SK-N-SH treated with all-trans-retinoic acid at 6 μM for 48 hours (cell line): Measurements from ENCODE around the gene SCNN1B.

Experiments used
- ATAC-seq: fragments of 200-7000 bp; cut with Tn5 transposase; 3 replicates; pipeline ENCODE4 v1.9.1; 2020; ENCODE audit warnings: mild to moderate bottlenecking, moderate library complexity
- CSDC2 ChIP-seq: fragments of 250-450 bp; sonication (Bioruptor Pico); IDR thresholded peaks from 2 replicates; pipeline ENCODE4 v1.5.0; 2020; ENCODE audit warnings: mild to moderate bottlenecking, moderate library complexity
- CSRNP3 ChIP-seq: fragments of 250-450 bp; sonication (Bioruptor Pico); IDR thresholded peaks from 2 replicates; pipeline ENCODE4 v1.5.1; 2021; ENCODE audit warnings: mild to moderate bottlenecking, moderate library complexity
- GLIS3 ChIP-seq: fragments of 250-450 bp; sonication (Bioruptor Pico); IDR thresholded peaks from 2 replicates; pipeline ENCODE4 v1.5.0; 2020; ENCODE audit warnings: mild to moderate bottlenecking, moderate library complexity
- ISL1 ChIP-seq: fragments of 250-450 bp; sonication (Bioruptor Pico); IDR thresholded peaks from 2 replicates; pipeline ENCODE4 v2.1.2; 2022; ENCODE audit warnings: mild to moderate bottlenecking, moderate library complexity
- OSR1 ChIP-seq: fragments of 250-450 bp; sonication (Bioruptor Pico); IDR thresholded peaks from 2 replicates; pipeline ENCODE4 v1.8.0; 2022; ENCODE audit warnings: moderate library complexity, mild to moderate bottlenecking, inconsistent platforms
- PATZ1 ChIP-seq: fragments of 250-450 bp; sonication (Bioruptor Pico); IDR thresholded peaks from 2 replicates; pipeline ENCODE4 v1.8.0; 2020; ENCODE audit warnings: mild to moderate bottlenecking, moderate library complexity, borderline replicate concordance
- POU6F1 ChIP-seq: fragments of 250-450 bp; sonication (Bioruptor Pico); IDR thresholded peaks from 2 replicates; pipeline ENCODE4 v1.8.0; 2021; ENCODE audit warnings: low read depth, mild to moderate bottlenecking, moderate library complexity, borderline replicate concordance
- PPARA ChIP-seq: fragments of 250-450 bp; sonication (Bioruptor Pico); IDR thresholded peaks from 2 replicates; pipeline ENCODE4 v1.5.0; 2020; ENCODE audit warnings: mild to moderate bottlenecking, borderline replicate concordance
- RARB ChIP-seq: fragments of 250-450 bp; sonication (Bioruptor Pico); IDR thresholded peaks from 2 replicates; pipeline ENCODE4 v1.8.0; 2021; ENCODE audit warnings: mild to moderate bottlenecking, moderate library complexity
- SNAI2 ChIP-seq: fragments of 250-450 bp; sonication (Bioruptor Pico); IDR thresholded peaks from 2 replicates; pipeline ENCODE4 v1.5.0; 2020; ENCODE audit warnings: mild to moderate bottlenecking, moderate library complexity
- TCF4 ChIP-seq: fragments of 250-450 bp; sonication (Bioruptor Pico); IDR thresholded peaks from 2 replicates; pipeline ENCODE4 v1.8.0; 2021; ENCODE audit warnings: mild to moderate bottlenecking, moderate library complexity, borderline replicate concordance
- TOX ChIP-seq: fragments of 250-450 bp; sonication (Bioruptor Pico); IDR thresholded peaks from 2 replicates; pipeline ENCODE4 v1.8.0; 2021; ENCODE audit warnings: mild to moderate bottlenecking, moderate library complexity, borderline replicate concordance
- TSHZ2 ChIP-seq: fragments of 250-450 bp; sonication (Bioruptor Pico); IDR thresholded peaks from 2 replicates; pipeline ENCODE4 v1.5.0; 2020; ENCODE audit warnings: mild to moderate bottlenecking, moderate library complexity
- ZFP3 ChIP-seq: fragments of 250-450 bp; sonication (Bioruptor Pico); IDR thresholded peaks from 2 replicates; pipeline ENCODE4 v1.5.0; 2020; ENCODE audit warnings: mild to moderate bottlenecking, moderate library complexity
- ZFP30 ChIP-seq: fragments of 450-650 bp; formaldehyde crosslinking; IDR thresholded peaks from 2 replicates; pipeline ENCODE4 v1.5.0; 2022; ENCODE audit warnings: mild to moderate bottlenecking, moderate library complexity
- ZNF565 ChIP-seq: fragments of 450-650 bp; formaldehyde crosslinking; conservative IDR thresholded peaks from 2 replicates; pipeline ENCODE4 v1.5.0; 2020; ENCODE audit warnings: low read depth, mild to moderate bottlenecking, moderate library complexity
- ZNF70 ChIP-seq: fragments of 450-650 bp; formaldehyde crosslinking; IDR thresholded peaks from 2 replicates; pipeline ENCODE4 v1.5.0; 2020; ENCODE audit warnings: mild to moderate bottlenecking, moderate library complexity
- ZNF8 ChIP-seq: fragments of 450-650 bp; formaldehyde crosslinking; IDR thresholded peaks from 2 replicates; pipeline ENCODE4 v1.5.0; 2020; ENCODE audit warnings: mild to moderate bottlenecking, moderate library complexity
- TF ChIP-seq, protein P1 (sequence below): fragments of 250-450 bp; sonication (Bioruptor Pico); IDR thresholded peaks from 2 replicates; pipeline ENCODE4 v1.5.1; 2020; ENCODE audit warnings: low read depth, mild to moderate bottlenecking, moderate library complexity

SCNN1B gene

GRCh38 chr16:23310744-23311143 is 8.6 kb downstream of the SCNN1B start (continued):
- no peak for TF ChIP-seq POU6F1 (CRISPR knock-in tag)
- TF ChIP-seq ISL1 (CRISPR knock-in tag): no peak
- no peak for TF ChIP-seq CSDC2 (CRISPR knock-in tag)
- TF ChIP-seq ZFP30: no peak
- TF ChIP-seq OSR1 (CRISPR knock-in tag): no peak
- no peak for TF ChIP-seq ZNF565 (CRISPR knock-in tag)

DNA sequence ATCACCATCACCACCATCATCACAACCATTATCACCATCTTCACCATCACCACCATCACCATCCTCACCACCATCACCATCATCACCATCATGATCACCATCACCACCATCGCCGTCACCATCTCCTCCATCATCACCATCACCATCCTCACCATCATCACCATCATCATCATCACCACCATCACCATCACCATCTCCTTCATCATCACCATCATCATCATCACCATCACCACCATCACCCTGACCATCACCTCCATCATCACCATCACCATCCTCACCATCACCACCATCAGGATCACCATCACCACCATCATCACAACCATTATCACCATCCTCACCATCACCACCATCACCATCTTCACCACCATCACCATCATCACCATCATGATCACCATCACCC is 14.1 kb downstream of the SCNN1B start:
- ATAC-seq: no peak
- no peak for TF ChIP-seq RARB (CRISPR knock-in tag)
- TF ChIP-seq ZFP3: no peak
- TF ChIP-seq, protein P1, sequence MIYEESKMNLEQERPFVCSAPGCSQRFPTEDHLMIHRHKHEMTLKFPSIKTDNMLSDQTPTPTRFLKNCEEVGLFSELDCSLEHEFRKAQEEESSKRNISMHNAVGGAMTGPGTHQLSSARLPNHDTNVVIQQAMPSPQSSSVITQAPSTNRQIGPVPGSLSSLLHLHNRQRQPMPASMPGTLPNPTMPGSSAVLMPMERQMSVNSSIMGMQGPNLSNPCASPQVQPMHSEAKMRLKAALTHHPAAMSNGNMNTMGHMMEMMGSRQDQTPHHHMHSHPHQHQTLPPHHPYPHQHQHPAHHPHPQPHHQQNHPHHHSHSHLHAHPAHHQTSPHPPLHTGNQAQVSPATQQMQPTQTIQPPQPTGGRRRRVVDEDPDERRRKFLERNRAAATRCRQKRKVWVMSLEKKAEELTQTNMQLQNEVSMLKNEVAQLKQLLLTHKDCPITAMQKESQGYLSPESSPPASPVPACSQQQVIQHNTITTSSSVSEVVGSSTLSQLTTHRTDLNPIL (CRISPR knock-in tag): no peak
- no peak for TF ChIP-seq TCF4 (CRISPR knock-in tag)
- TF ChIP-seq ZFP30: no peak
- TF ChIP-seq GLIS3 (CRISPR knock-in tag): no peak

- ATAC-seq: no peak
- TF ChIP-seq OSR1 (CRISPR knock-in tag) (no peak), SNAI2 (CRISPR knock-in tag) (no peak), ZNF70 (CRISPR knock-in tag) (no peak), PPARA (CRISPR knock-in tag) (no peak), TOX (no peak), ZNF8 (CRISPR knock-in tag) (no peak), ZFP3 (no peak)
Observed at GRCh38 chr16:23316634-23317265, 14.6 kb downstream of the SCNN1B start.

DNA sequence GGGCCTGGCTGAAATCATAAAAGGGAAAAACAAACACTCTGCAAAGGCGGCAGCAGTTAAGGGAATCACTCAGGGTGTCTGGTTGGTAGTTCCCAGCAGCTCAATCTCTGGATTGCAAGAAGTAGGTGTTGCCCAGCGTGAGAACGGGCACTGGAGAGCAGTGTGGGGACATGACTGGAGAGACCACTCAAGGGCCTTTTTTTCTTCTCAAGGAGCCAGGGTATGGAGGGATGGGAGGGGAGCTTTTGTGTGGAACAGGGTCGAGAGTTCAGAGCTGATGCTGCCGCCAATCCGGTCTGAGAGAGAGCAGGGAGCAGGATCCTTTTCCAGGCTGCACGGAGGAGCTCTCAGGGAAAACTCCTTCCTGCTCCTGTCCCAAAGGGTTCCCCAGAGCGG is 15.2 kb downstream of the SCNN1B start:
- no peak for ATAC-seq
- TF ChIP-seq CSRNP3 (CRISPR knock-in tag) (no peak), PPARA (CRISPR knock-in tag) (no peak), POU6F1 (CRISPR knock-in tag) (no peak), CSDC2 (CRISPR knock-in tag) (no peak), OSR1 (CRISPR knock-in tag) (no peak), PATZ1 (CRISPR knock-in tag) (no peak), TSHZ2 (no peak), ZNF565 (CRISPR knock-in tag) (no peak), ZNF8 (CRISPR knock-in tag) (no peak), TCF4 (CRISPR knock-in tag) (no peak), ZFP3 (no peak), ZFP30 (no peak)
- TF ChIP-seq, protein P1 (CRISPR knock-in tag): no peak
